NCI-H2196 treated with DMSO at 0.1 percent for 48 hours (cell line): ENCODE results near the gene NUP214.
A peak's percentile ranks its signal among the peaks of the same experiment; 100 is the strongest.

Experiments
- DNase-seq: peaks from one replicate; lab custom pipeline; 2025; ENCODE audit not compliant: unreplicated experiment; lab: John Stamatoyannopoulos, UW

NUP214 gene

DNA sequence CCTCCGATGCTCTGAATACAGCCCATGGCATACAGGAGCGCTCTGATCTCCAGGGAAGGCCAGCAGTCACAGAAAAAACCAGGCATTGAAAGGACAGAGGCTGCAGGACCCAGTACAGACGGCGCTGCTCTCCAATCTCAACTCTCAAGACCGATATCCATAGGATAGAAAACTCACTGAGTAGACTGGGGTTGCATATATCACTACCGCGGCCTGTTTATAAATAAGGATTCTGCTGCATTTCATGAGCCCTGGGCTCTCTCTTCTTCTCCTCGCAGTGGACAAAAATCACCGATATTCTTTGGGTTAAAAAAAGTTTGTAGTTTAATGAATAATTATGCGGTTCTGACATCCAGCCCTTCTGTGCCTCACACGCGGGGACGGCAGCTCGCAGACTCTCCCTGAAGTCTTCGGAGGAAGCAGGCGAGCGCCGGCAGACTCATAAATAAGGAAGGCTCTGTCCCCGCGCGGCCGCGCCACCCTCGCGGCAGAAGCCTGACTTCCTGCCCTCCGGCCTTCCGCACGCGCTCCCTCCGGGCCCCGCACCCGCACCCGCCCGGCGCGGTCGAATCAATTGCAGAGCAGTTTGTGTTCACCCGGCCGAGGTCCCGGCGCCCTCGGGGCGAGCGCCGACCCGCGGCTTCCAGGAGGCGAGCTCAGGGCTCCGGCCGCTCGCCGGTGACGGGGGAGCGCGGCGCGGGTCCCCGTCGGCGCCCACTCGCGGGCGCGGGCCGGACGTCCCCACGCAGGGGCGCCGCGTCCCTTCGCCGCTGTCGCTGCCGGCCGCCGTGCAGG is 150.9 kb downstream of the NUP214 start, which contains the start of gene FAM78A:
Gene FAM78A, minus strand, starts transcription at position 417 of the 795 bp plus-strand sequence. Its CDS starts 331 bp downstream, at position 86.
- DNase-seq: no peak

DNA sequence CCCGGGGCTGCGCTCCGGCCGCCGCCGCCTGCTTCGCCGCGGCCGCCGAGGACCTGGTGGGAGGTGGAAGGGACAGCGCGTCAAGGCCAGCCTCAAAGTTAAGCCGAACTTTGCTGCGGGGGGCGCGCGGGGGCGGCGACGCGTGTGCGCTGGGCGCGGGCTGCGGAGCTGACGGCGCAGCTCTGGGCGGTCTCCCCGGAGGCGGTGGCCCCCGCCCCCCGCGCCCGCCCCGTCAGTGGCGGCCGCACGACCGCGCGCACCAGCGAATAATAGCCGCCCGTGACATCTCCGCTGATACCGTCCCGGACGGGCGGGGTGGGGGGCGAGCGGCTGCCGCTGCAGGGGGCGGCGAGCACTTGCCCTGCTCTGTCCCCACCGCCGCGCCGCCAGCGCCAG is 151.5 kb downstream of the NUP214 start:
- no peak for DNase-seq

GRCh38 chr9:131277287-131277909 is 152.0 kb downstream of the NUP214 start:
- DNase-seq: no peak

- DNase-seq: peak; percentile 73
Observed at GRCh38 chr9:131277910-131278701, 152.7 kb downstream of the NUP214 start.

GRCh38 chr9:131278702-131279111 is 153.3 kb downstream of the NUP214 start:
- DNase-seq: no peak

DNA sequence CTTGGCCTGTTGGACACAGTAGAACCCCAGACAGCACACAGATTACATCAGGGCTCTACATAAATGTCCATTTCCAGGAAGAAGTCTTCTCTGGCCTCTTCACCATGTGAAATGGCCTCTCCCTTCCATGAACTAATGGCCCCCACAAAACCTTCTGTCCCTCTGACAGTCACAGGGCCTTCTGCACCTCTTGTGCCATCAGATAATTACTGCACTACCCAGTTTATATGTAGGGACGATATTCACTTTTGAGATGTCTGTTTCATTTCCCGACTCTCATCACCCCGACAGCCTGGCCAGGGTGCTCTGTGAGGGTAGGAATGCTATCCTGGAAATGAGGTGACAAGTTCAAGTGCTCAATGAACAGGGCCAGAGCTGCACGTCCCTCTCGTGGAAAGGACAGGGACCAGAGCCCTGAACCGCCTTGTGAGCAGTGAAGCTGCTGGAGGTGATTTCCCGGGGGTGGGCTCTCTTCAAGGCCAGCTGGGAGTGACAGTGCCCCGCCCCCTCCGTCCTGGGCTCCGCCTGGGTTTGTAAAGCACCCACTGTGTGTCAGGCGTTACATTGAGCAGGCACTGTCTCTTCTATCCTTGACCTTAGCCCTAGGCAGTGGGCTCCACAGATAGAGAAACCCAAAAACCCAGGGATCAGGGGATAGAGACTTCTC is 153.9 kb downstream of the NUP214 start:
- DNase-seq: no peak

DNA sequence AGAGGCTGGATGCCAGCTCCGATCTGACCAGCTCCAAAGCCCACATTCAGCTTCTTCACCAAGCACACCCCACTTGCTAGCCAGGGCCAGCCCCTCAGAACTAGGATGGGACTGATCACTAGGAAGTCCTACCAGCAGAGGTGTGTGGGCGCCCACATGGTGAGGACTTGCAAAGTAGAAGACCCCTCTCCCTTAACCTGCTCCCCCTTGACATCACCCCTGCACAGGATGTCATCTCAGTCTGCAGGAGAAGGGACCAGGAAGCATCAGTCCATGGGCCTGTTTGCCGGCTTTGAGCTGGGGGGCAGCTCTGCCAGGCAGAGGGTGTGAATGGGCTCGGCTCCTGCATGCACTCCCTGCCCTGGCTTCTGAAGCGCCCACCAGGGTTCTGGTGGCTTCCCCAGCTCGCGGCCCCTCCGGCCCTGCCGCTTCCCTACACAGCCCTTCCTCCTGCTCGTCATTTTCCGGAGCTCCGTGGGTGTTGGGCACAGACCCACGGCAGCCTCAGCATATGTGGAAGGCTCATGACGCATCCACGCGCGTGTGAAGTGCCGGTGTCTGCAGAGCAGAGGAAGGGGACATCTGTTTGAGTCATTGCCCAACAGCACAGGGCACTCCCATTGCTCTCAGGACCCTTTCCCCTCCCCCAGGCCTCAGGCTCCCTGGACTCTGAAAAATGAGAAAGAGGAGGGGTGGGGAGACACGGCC is 154.6 kb downstream of the NUP214 start:
- DNase-seq: no peak

DNA sequence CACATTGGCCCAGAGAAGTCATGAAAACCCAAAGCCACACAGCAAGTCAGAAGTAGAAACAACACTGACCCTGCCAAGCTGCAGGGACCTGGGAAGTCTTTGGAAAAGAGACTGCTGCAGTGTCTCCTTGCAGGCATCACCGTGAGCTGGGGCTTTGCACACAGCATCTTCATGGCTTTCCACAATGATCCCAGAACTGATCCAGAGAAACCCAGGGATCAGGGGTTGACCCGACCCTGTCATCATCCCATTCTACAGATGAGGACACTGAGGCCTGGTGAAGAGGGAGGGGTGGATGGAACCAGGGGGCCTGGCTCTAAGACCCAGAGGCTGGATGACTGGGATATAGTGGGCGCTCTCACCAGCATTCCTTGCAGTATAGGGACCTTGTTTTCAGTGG is 155.3 kb downstream of the NUP214 start:
- no peak for DNase-seq

DNA sequence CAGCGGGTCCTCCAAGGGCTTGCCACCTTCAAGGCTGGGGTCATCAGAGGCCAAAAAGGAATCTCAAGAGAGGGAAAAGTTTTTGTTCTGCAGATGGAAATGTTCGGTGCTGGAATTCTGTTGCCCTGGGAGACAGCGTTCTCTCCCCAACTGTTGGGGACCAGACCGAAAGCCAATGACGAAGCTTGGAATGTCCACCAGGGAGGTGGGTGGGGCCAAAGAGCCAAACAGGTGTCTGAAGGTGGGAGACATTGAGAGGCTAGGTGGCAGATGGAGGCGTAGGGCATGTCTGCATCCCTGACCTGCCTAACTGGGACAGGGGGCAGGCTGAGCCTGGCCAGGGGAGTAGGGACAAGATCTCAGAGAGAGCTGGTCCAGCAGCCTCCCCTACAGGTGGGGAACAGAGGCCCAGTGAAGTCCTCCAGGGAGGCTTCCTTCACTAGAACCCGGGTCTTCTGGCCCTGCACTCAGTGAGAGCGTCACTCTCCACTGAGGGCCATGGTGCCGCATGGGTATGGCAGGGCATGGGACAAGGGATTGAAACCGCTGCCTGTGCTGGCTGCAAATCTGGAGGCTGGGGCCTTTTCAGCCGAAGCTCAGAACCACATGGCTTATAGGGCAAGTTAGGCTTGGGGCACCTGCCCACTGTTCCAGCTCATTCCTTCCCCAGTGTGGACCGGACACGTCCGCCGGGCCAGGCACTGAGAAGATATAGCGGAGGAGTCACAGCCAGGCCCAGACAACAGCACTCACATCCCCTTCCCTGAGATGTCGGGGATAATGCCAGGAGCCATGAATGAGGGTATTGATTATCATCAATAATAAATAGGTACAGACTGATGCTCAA is 156.0 kb downstream of the NUP214 start:
- no peak for DNase-seq

- no peak for DNase-seq
Observed at GRCh38 chr9:131282175-131282574, 156.8 kb downstream of the NUP214 start.

GRCh38 chr9:131282688-131283422 is 157.5 kb downstream of the NUP214 start:
- DNase-seq: no peak
